A549 (cell line): ENCODE measurements around the gene KIF1C. TPM values are rescaled to one million over a fixed set of nuclear protein-coding genes. Genes with fewer than 3 reads are reported as not detected.

ENCODE experiments used
- ATAC-seq, 2 experiments: fragments of 200-7000 bp in 1 of 2; fragments of >200 bp in 1 of 2; cut with Nextera tagmentation in 1 of 2; cut with Tn5 transposase in 1 of 2; 3 replicates each; pipeline versions ENCODE4 v1.8.0 to v1.9.1; 2018 to 2020; ENCODE audit warnings: mild to moderate bottlenecking in 1 of 2, moderate library complexity in 1 of 2
- CTCF ChIA-PET: fragments of 300-600 bp; sonication (Branson Sonifier 250); formaldehyde crosslinking; extraction: SDS; loops from one replicate; lab custom pipeline; 2021; ENCODE audit warnings: antibody characterized with exemption, inconsistent platforms; lab: Yijun Ruan, JAX
- POLR2A ChIA-PET: fragments of 350-600 bp; formaldehyde crosslinking; extraction: SDS; loops from one replicate; lab custom pipeline; 2021; ENCODE audit warnings: antibody characterized with exemption, inconsistent platforms; lab: Yijun Ruan, JAX
- DNase-seq, 2 experiments: peaks; one replicate each; pipeline versions ENCODE4 v3.0.0 to v3.0.0-alpha.2; 2011 to 2016; ENCODE audit warnings: low read depth in 1 of 2, low spot score in 1 of 2
- FAIRE-seq: peaks from 2 replicates; lab custom pipeline; 2011; peaks lifted over from hg19 to GRCh38; lab: Jason Lieb, UNC
- H3K27ac ChIP-seq, 2 experiments: fragments of >200 bp; sonication (Bioruptor Twin); formaldehyde crosslinking; 3 replicates each; pipeline ENCODE4 v1.5.1; 2016 to 2017
- H3K4me1 ChIP-seq: fragments of >200 bp; sonication (Bioruptor Twin); formaldehyde crosslinking; 3 replicates; pipeline ENCODE4 v1.6.1; 2016
- H3K4me2 ChIP-seq: fragments of >200 bp; sonication (Bioruptor Twin); formaldehyde crosslinking; 3 replicates; pipeline ENCODE4 v1.6.1; 2016
- H3K4me3 ChIP-seq: fragments of >200 bp; sonication (Bioruptor Twin); formaldehyde crosslinking; 3 replicates; pipeline ENCODE4 v1.5.1; 2016
- H3K9me3 ChIP-seq: fragments of >200 bp; sonication (Bioruptor Twin); formaldehyde crosslinking; 3 replicates; pipeline ENCODE4 v1.6.1; 2016
- BCL3 ChIP-seq: fragments of >200 bp; sonication (Bioruptor Twin); formaldehyde crosslinking; IDR thresholded peaks from 3 replicates; pipeline ENCODE4 v1.6.1; 2016
- E2F6 ChIP-seq: IDR thresholded peaks from 2 replicates; pipeline ENCODE4 v1.6.1; 2012; ENCODE audit warnings: low read depth, borderline replicate concordance
- EHMT2 ChIP-seq: fragments of 200-600 bp; sonication (generic); IDR thresholded peaks from 2 replicates; pipeline ENCODE4 v1.6.1; 2016; ENCODE audit warnings: antibody characterized with exemption, low read depth, mild to moderate bottlenecking, moderate library complexity
- EP300 ChIP-seq, 2 experiments: fragments of >200 bp; sonication (Bioruptor Twin); formaldehyde crosslinking; IDR thresholded peaks; 2 replicates in 1 of 2; 3 replicates in 1 of 2; pipeline ENCODE4 v1.6.1; 2016 to 2017
- HES2 ChIP-seq: fragments of >200 bp; sonication (Bioruptor Twin); formaldehyde crosslinking; IDR thresholded peaks from 2 replicates; pipeline ENCODE4 v1.6.1; 2016
- HOXA7 ChIP-seq: fragments of 250-450 bp; sonication (Bioruptor Pico); IDR thresholded peaks from 2 replicates; pipeline ENCODE4 v1.5.0; 2020; ENCODE audit warnings: mild to moderate bottlenecking, moderate library complexity
- JUNB ChIP-seq: fragments of >200 bp; sonication (Bioruptor Twin); formaldehyde crosslinking; IDR thresholded peaks from 2 replicates; pipeline ENCODE4 v1.6.1; 2016
- KDM1A ChIP-seq: fragments of 200-600 bp; sonication (generic); IDR thresholded peaks from 2 replicates; pipeline ENCODE4 v1.6.1; 2016; ENCODE audit warnings: low read depth, mild to moderate bottlenecking
- NPAS2 ChIP-seq: fragments of 250-450 bp; sonication (Bioruptor Pico); IDR thresholded peaks from 2 replicates; pipeline ENCODE4 v1.8.0; 2022; ENCODE audit warnings: mild to moderate bottlenecking, moderate library complexity, borderline replicate concordance
- RARB ChIP-seq: fragments of 250-450 bp; sonication (Bioruptor Pico); IDR thresholded peaks from 2 replicates; pipeline ENCODE4 v1.8.0; 2021; ENCODE audit warnings: mild to moderate bottlenecking, moderate library complexity
- REST ChIP-seq: fragments of 200-600 bp; sonication (generic); IDR thresholded peaks from 2 replicates; pipeline ENCODE4 v1.6.1; 2016; ENCODE audit warnings: antibody characterized with exemption, mild to moderate bottlenecking, moderate library complexity
- RFX5 ChIP-seq: fragments of 450-650 bp; IDR thresholded peaks from 2 replicates; pipeline ENCODE4 v1.7.1; 2014; ENCODE audit warnings: antibody characterized with exemption, mild to moderate bottlenecking, moderate library complexity
- RNF2 ChIP-seq: fragments of 200-600 bp; sonication (generic); IDR thresholded peaks from 2 replicates; pipeline ENCODE4 v1.6.1; 2016; ENCODE audit warnings: low read depth, mild to moderate bottlenecking, antibody characterized with exemption, moderate library complexity, borderline replicate concordance
- ZFP36 ChIP-seq: fragments of 450-650 bp; IDR thresholded peaks from 2 replicates; pipeline ENCODE4 v1.6.1; 2014; ENCODE audit warnings: borderline replicate concordance; ENCODE audit not compliant: partially characterized antibody
- WGBS: methylation state at CpG from one replicate; pipeline ENCODE4 v1.1.6; 2017; ENCODE audit errors: missing lambda C conversion rate; 5-methylcytosine and 5-hydroxymethylcytosine counted together
- polyA plus RNA-seq, 4 experiments: library from polyadenylated mRNA; depleted of rRNA in 3 of 4; stranded (reverse); fragments of >200 nt; fragmentation: RNase III in 1 of 4; extraction: RNeasy Plus Mini Kit Qiagen cat#74134 plus additional on column Dnase treatment in 1 of 4; gene quantifications; 2 replicates in 3 of 4; 3 replicates in 1 of 4; pipeline ENCODE4 v1.2.3, GENCODE V29; 2011 to 2017

KIF1C gene
- polyA plus RNA-seq, 2 of the 4 experiments (the other 2 are of a cell fraction), result 48.4 to 77.4 TPM

GRCh38 chr17:4998027-4998731, 429 bp downstream of the KIF1C start (continued):
- no peak for TF ChIP-seq NPAS2 (CRISPR knock-in tag)

- H3K27ac ChIP-seq, result peak overlapping the region; percentile 87 to 91
- 18% methylated on average over 14 of the region's 14 CpGs for WGBS
- TF ChIP-seq RNF2, result no peak
Measured at GRCh38 chr17:4998732-4999429, 1.1 kb downstream of the KIF1C start.

GRCh38 chr17:4999430-5000093, 1.8 kb downstream of the KIF1C start:
- peak overlapping the region; percentile 95 for H3K4me3 ChIP-seq
- DNase-seq, result no peak
- H3K27ac ChIP-seq, result peak overlapping the region; percentile 87 to 91
- peaks cover 26% of the 10 kb centered on the region for H3K4me1 ChIP-seq
- TF ChIP-seq REST (no peak), ZFP36 (no peak), HOXA7 (no peak), RFX5 (no peak), BCL3 (no peak), EP300 (IDR thresholded peaks at IDR 0.05) (no peak), RARB (CRISPR knock-in tag) (no peak), HES2 (no peak), EHMT2 (no peak), E2F6 (no peak), JUNB (no peak), KDM1A (no peak)
- TF ChIP-seq, all 56 proteins: peak for 0
- FAIRE-seq, result no peak
- no peaks in the 10 kb centered on the region for H3K9me3 ChIP-seq
- H3K4me2 ChIP-seq, result peak overlapping the region; percentile 89
- ChIA-PET POLR2A (no interaction called here), CTCF (interaction anchor here (1.1 to 4.3 kb wide), 6 partner anchors 12 to 62 kb away, joined by 3 to 18 read pairs (median 8); partner anchors contain the start of genes CAMTA2 and SPAG7)
- WGBS, result 75% methylated on average over 12 of the region's 12 CpGs
- no peak for ATAC-seq

More at GRCh38 chr17:4998732-4999429, 1.1 kb downstream of the KIF1C start:
- ChIA-PET POLR2A (interaction anchor here (0.6 to 2.3 kb wide), 3 partner anchors 8 to 239 kb away, joined by 3 to 15 read pairs (median 4); partner anchors contain the start of gene CAMTA2), CTCF (interaction anchor here (1.4 to 4.3 kb wide), 6 partner anchors 11 to 63 kb away, joined by 5 to 23 read pairs (median 12); partner anchors contain the start of gene CAMTA2)
- DNase-seq (peak in 1 of 2 experiments; percentile 44), ATAC-seq (peak in 1 of 2 experiments; percentile 14; a peak in 3 of 6 replicates), FAIRE-seq (no peak)
- Histone ChIP-seq H3K4me1 (peaks cover 26% of the 10 kb centered on the region), H3K9me3 (no peaks in the 10 kb centered on the region), H3K4me2 (peak overlapping the region; percentile 89), H3K4me3 (peak overlapping the region; percentile 95)
